GM18909 (cell line): ENCODE data around the gene SCN1B.
"Not testable (repeated sequence)": the region's sequence is repeated elsewhere in the genome, so short reads cannot be mapped to it uniquely, and the experiment has no call there.

Experiments used
- ATAC-seq: cut with Tn5 transposase; IDR thresholded peaks from one replicate; pipeline ENCODE4 v1.9.1; 2021; ENCODE audit warnings: mild to moderate bottlenecking; ENCODE audit not compliant: unreplicated experiment, poor library complexity

The SCN1B gene

DNA sequence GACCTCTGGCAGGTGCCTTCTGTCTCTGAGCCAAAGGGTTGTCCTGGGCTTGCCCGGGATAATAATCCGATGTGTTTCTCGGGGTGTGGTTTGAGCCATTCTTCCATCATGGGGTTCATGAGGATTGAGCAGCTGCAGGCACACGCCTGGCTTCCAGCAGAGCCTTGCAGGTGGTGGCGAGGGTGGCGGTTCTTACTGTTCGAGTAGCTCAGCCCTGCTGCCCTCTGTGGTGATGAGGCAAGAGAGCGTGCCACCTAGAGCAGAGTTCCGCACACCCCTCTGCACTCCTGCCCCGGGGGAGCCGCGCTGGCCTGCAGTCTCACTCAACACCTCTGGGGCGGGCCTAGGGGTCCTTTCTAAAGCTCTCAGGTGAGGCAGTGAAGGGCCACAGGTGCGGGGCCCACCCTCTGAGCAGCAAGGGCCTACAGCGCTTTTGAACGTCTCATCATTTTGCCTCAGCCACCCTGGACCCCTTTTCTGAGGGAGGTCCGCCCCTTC lies 3.8 kb downstream of the SCN1B start:
- no peak for ATAC-seq

GRCh38 chr19:35034588-35035382 lies 4.5 kb downstream of the SCN1B start:
- ATAC-seq: no peak

- no peak for ATAC-seq
Observed at GRCh38 chr19:35037716-35038622, 7.7 kb downstream of the SCN1B start.

DNA sequence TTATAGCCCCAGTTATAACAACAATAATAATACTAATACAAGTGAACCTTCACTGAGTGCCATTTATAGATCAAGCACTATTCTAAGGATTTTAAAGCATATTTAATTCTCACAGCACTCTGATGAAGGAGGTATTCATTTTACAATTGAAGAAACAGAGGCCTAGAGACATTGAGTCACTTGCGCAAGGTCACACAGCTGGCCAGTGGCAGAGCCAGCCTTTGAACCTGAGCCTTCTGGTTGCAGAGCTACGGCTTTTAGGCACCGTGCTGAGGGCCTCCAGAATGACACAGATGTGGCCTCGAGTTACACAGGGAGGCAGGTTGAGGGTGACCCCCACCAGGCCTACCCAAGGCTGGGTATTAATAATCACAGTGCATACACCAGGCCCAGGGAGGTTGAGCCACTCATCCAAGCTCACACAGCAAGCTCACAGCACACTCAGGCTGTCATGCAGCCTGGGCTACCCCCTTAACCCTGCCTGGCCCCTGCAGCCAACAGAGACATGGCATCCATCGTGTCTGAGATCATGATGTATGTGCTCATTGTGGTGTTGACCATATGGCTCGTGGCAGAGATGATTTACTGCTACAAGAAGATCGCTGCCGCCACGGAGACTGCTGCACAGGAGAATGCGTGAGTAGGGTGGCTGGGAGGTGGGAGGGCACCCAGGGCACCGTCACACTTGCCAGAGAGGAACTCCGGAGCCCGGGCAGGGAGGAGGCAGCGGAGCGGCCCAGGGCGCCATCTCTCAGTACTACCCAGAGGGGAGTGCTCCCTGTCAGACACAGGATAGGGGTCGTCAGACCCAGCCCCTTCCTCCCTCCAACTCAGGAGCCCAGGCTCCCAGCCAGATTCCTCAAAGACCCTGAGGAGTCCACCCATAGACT lies 8.6 kb downstream of the SCN1B start:
- no peak for ATAC-seq

DNA sequence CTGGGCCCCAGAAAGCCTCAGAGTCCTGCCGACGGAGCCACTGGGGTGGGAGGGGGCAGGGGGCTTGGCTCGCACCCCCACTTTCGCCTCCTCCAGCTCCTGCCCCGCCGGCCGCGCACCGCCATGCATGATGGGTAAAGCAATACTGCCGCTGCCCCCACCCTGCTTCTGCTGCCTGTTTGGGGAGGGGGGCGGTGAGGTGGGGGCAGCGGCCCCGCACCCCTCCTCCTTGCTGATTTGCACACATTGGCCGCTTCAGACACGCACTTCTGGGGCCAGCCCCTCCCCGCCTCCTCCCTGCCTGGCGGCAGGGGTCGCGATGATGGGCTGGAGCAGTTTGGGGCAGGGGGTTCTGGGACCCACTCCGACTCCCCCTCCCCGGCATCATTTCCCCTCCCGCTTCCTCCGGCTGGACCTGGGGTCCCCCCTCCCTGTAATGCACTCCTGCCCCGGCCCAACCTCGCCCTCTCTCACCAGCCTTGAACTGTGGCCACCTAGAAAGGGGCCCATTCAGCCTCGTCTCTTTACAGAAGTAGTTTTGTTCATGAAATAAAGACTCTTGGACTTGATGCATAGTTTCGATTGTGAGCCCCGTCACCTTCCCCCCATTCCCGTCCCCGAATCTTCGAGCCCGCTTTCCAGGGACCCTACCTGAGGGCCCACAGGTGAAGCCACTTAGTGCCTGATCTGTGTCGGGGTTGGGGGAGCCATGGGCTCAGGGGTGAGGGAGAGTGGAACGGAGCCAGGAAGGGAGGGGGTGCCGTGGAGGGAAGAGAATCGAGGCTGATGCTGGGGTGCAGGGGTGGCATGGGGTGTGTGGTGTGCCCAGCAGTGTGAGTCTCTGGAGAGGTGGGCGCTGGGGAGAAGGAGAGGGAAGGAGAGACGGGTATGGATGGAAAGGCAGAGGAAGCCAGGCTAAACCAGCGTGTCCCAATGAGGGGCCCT lies 9.9 kb downstream of the SCN1B start:
- no peak for ATAC-seq

- ATAC-seq: no peak
Observed at GRCh38 chr19:35040826-35041547, 10.7 kb downstream of the SCN1B start.

- ATAC-seq: no peak
Observed at GRCh38 chr19:35041548-35042055, 11.3 kb downstream of the SCN1B start, which contains the start of gene HPN. Gene HPN, plus strand, starts transcription at chr19:35041721. Its CDS starts 786 bp downstream, at chr19:35042507.

DNA sequence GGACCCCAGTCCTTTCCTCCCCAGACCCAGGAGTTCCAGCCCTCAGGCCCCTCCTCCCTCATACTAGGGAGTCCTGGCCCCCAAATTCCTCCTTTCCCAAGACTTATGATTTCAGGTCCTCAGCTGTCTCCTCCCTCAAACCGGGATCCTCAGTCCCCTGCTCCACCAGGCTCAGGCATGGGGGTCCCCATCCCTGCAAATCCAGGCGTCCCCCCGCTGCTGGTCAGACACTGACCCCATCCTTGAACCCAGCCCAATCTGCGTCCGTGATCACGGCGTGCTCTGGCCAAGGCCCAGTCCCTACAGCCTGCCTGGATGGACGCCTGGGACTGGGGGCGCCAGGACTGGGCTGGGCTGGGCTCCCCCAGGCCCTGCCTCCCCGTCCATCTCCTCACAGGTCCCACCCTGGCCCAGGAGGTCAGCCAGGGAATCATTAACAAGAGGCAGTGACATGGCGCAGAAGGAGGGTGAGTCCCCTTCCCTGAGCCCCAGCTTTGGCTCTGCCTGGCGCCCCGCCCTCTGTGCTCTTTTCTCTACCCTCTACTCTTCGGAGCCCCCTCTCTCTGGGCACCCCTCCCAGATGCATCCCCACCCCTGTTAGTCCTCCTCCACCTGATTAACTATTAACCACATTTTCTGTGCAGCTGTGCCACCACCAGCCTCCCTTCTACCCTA lies 11.9 kb downstream of the SCN1B start:
- ATAC-seq: no peak

- no peak for ATAC-seq
Observed at GRCh38 chr19:35042954-35043604, 12.8 kb downstream of the SCN1B start.

GRCh38 chr19:35043906-35044305 lies 13.6 kb downstream of the SCN1B start:
- no peak for ATAC-seq

GRCh38 chr19:35044317-35045117 lies 14.2 kb downstream of the SCN1B start:
- ATAC-seq: no peak

DNA sequence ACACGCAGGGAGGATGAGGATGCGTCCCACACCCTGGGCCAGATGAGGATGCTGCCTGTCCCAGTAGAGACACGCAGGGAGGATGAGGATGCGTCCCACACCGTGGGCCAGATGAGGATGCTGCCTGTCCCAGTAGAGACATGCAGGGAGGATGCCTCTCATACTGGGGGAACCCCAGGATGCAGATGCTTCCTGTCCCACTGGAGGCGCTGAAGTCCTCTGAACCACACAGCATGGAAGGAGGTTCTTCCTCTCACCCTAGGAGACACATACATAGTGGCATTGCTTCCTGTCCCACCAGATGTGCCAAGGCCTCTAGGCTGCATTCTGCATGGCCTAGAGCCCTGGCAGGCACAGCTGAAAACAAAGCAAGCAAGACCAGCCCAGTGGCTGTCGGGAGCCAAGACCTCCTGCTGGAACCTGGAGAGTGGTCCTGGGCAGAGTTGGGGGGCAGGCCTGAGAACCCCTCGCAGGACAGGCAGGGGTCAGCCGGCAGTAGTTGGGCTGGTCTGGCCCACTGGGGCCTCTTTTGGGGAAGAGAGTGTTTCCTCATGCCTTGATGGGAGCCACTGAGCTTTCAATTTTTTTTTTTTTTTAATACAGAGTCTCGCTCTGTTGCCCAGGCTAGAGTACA lies 15.5 kb downstream of the SCN1B start:
- ATAC-seq: no peak

DNA sequence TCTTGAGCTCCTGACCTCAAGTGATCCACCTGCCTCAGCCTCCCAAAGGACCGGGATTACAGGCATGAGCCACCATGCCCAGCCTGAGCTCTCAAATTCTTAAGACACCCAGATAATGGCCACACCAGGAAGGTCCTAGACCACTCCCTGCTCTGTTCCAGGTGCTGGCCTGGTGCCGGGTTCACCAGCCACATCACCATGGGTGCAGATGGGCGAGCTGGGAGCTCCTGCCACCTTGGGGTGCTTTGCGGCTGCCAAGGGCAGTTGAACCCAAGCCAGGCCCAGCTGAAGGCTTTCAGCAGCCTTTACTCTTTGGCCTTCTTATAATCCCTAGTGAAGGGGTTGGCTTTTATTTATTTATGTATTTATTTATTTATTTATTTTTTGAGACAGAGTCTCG lies 16.2 kb downstream of the SCN1B start:
- ATAC-seq: no peak

GRCh38 chr19:35048911-35049411 lies 18.7 kb downstream of the SCN1B start:
- no peak for ATAC-seq

- ATAC-seq: no peak
Observed at GRCh38 chr19:35049456-35049855, 19.2 kb downstream of the SCN1B start.

DNA sequence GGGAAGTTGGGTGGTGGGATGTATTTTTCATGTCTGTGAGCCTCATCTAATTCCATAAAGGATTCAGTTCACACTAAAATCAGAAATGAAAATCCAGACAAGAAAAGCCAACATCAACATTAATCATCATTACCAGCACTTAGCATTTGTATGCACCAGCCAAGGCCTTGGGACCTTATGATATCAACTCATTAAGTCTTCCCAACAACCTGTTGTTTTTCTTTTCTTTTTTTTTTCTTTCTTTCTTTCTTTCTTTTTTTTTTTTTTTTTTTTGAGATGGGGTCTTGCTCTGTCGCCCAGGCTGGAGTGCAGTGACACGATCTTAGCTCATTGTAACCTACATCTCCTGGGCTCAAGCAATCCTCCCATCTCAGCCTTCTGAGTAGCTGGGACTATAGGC lies 20.4 kb downstream of the SCN1B start:
- ATAC-seq: not testable (repeated sequence)
